A549 (cell line): ENCODE data around the gene WHRN. TPM values are rescaled to one million over a fixed set of nuclear protein-coding genes. Genes with fewer than 3 reads are reported as not detected.

Source experiments
- ATAC-seq, 2 experiments: fragments of 200-7000 bp in 1 of 2; fragments of >200 bp in 1 of 2; cut with Nextera tagmentation in 1 of 2; cut with Tn5 transposase in 1 of 2; 3 replicates each; pipeline versions ENCODE4 v1.8.0 to v1.9.1; 2018 to 2020; ENCODE audit warnings: mild to moderate bottlenecking in 1 of 2, moderate library complexity in 1 of 2
- CTCF ChIA-PET: fragments of 300-600 bp; sonication (Branson Sonifier 250); formaldehyde crosslinking; extraction: SDS; loops from one replicate; lab custom pipeline; 2021; ENCODE audit warnings: antibody characterized with exemption, inconsistent platforms; lab: Yijun Ruan, JAX
- POLR2A ChIA-PET: fragments of 350-600 bp; formaldehyde crosslinking; extraction: SDS; loops from one replicate; lab custom pipeline; 2021; ENCODE audit warnings: antibody characterized with exemption, inconsistent platforms; lab: Yijun Ruan, JAX
- DNase-seq, 2 experiments: peaks; one replicate each; pipeline versions ENCODE4 v3.0.0 to v3.0.0-alpha.2; 2011 to 2016; ENCODE audit warnings: low read depth in 1 of 2, low spot score in 1 of 2
- FAIRE-seq: peaks from 2 replicates; lab custom pipeline; 2011; peaks lifted over from hg19 to GRCh38; lab: Jason Lieb, UNC
- H3K27ac ChIP-seq, 2 experiments: fragments of >200 bp; sonication (Bioruptor Twin); formaldehyde crosslinking; 3 replicates each; pipeline ENCODE4 v1.5.1; 2016 to 2017
- H3K4me1 ChIP-seq: fragments of >200 bp; sonication (Bioruptor Twin); formaldehyde crosslinking; 3 replicates; pipeline ENCODE4 v1.6.1; 2016
- H3K4me2 ChIP-seq: fragments of >200 bp; sonication (Bioruptor Twin); formaldehyde crosslinking; 3 replicates; pipeline ENCODE4 v1.6.1; 2016
- H3K4me3 ChIP-seq: fragments of >200 bp; sonication (Bioruptor Twin); formaldehyde crosslinking; 3 replicates; pipeline ENCODE4 v1.5.1; 2016
- H3K9me3 ChIP-seq: fragments of >200 bp; sonication (Bioruptor Twin); formaldehyde crosslinking; 3 replicates; pipeline ENCODE4 v1.6.1; 2016
- BHLHE40 ChIP-seq: IDR thresholded peaks from 2 replicates; pipeline ENCODE4 v1.6.1; 2012; ENCODE audit warnings: low read depth, low read length, inconsistent platforms
- CBX8 ChIP-seq: fragments of 200-600 bp; sonication (generic); IDR thresholded peaks from 2 replicates; pipeline ENCODE4 v1.6.1; 2016
- CEBPB ChIP-seq, 2 experiments: fragments of >200 bp in 1 of 2; sonication (Bioruptor Twin) in 1 of 2; formaldehyde crosslinking in 1 of 2; IDR thresholded peaks; 2 replicates each; pipeline ENCODE4 v1.6.1; 2012 to 2016
- CHD2 ChIP-seq: fragments of 150-350 bp; IDR thresholded peaks from 2 replicates; pipeline ENCODE4 v1.6.1; 2014; ENCODE audit warnings: low read length; ENCODE audit not compliant: partially characterized antibody
- ESRRA ChIP-seq: fragments of 150-350 bp; IDR thresholded peaks from 2 replicates; pipeline ENCODE4 v1.6.1; 2014; ENCODE audit warnings: mild to moderate bottlenecking, low read length, borderline replicate concordance
- FOSL2 ChIP-seq, 2 experiments: fragments of 450-650 bp in 1 of 2; fragments of >200 bp in 1 of 2; sonication (Bioruptor Twin) in 1 of 2; formaldehyde crosslinking; IDR thresholded peaks; 2 replicates each; pipeline versions ENCODE4 v1.5.0 to v1.6.1; 2016 to 2020; ENCODE audit warnings: mild to moderate bottlenecking in 1 of 2, moderate library complexity in 1 of 2
- HES2 ChIP-seq: fragments of >200 bp; sonication (Bioruptor Twin); formaldehyde crosslinking; IDR thresholded peaks from 2 replicates; pipeline ENCODE4 v1.6.1; 2016
- HMGXB4 ChIP-seq: fragments of 250-450 bp; sonication (Bioruptor Pico); IDR thresholded peaks from 2 replicates; pipeline ENCODE4 v1.5.0; 2021; ENCODE audit warnings: mild to moderate bottlenecking, moderate library complexity, borderline replicate concordance
- HOXA7 ChIP-seq: fragments of 250-450 bp; sonication (Bioruptor Pico); IDR thresholded peaks from 2 replicates; pipeline ENCODE4 v1.5.0; 2020; ENCODE audit warnings: mild to moderate bottlenecking, moderate library complexity
- HOXB13 ChIP-seq: fragments of 250-450 bp; sonication (Bioruptor Pico); IDR thresholded peaks from 2 replicates; pipeline ENCODE4 v1.5.0; 2020; ENCODE audit warnings: low read depth, mild to moderate bottlenecking, moderate library complexity
- JUNB ChIP-seq: fragments of >200 bp; sonication (Bioruptor Twin); formaldehyde crosslinking; IDR thresholded peaks from 2 replicates; pipeline ENCODE4 v1.6.1; 2016
- KDM5A ChIP-seq: fragments of 200-600 bp; sonication (generic); IDR thresholded peaks from 2 replicates; pipeline ENCODE4 v1.6.1; 2016; ENCODE audit warnings: antibody characterized with exemption, mild to moderate bottlenecking
- NFE2L2 ChIP-seq: fragments of 150-350 bp; conservative IDR thresholded peaks from 2 replicates; pipeline ENCODE4 v1.6.1; 2014; ENCODE audit warnings: low read length
- NPAS2 ChIP-seq: fragments of 250-450 bp; sonication (Bioruptor Pico); IDR thresholded peaks from 2 replicates; pipeline ENCODE4 v1.8.0; 2022; ENCODE audit warnings: mild to moderate bottlenecking, moderate library complexity, borderline replicate concordance
- NR3C1 ChIP-seq: fragments of >200 bp; sonication (Bioruptor Twin); formaldehyde crosslinking; IDR thresholded peaks from 3 replicates; pipeline ENCODE4 v1.6.1; 2017
- PHF8 ChIP-seq: fragments of 200-600 bp; sonication (generic); IDR thresholded peaks from 2 replicates; pipeline ENCODE4 v1.6.1; 2016; ENCODE audit warnings: low read depth, mild to moderate bottlenecking, antibody characterized with exemption, moderate library complexity, borderline replicate concordance
- RNF2 ChIP-seq: fragments of 200-600 bp; sonication (generic); IDR thresholded peaks from 2 replicates; pipeline ENCODE4 v1.6.1; 2016; ENCODE audit warnings: low read depth, mild to moderate bottlenecking, antibody characterized with exemption, moderate library complexity, borderline replicate concordance
- ZC3H11A ChIP-seq: fragments of 450-650 bp; IDR thresholded peaks from 2 replicates; pipeline ENCODE4 v1.6.1; 2014; ENCODE audit warnings: antibody characterized with exemption, mild to moderate bottlenecking
- ZSCAN20 ChIP-seq: fragments of 250-450 bp; sonication (Bioruptor Pico); IDR thresholded peaks from 2 replicates; pipeline ENCODE4 v1.8.0; 2022; ENCODE audit warnings: mild to moderate bottlenecking, moderate library complexity
- WGBS: methylation state at CpG from one replicate; pipeline ENCODE4 v1.1.6; 2017; ENCODE audit errors: missing lambda C conversion rate; 5-methylcytosine and 5-hydroxymethylcytosine counted together
- polyA plus RNA-seq, 4 experiments: library from polyadenylated mRNA; depleted of rRNA in 3 of 4; stranded (reverse); fragments of >200 nt; fragmentation: RNase III in 1 of 4; extraction: RNeasy Plus Mini Kit Qiagen cat#74134 plus additional on column Dnase treatment in 1 of 4; gene quantifications; 2 replicates in 3 of 4; 3 replicates in 1 of 4; pipeline ENCODE4 v1.2.3, GENCODE V29; 2011 to 2017
- TF ChIP-seq, protein P1 (sequence below): fragments of >200 bp; sonication (Bioruptor Twin); formaldehyde crosslinking; IDR thresholded peaks from 3 replicates; pipeline ENCODE4 v1.5.1; 2016
- TF ChIP-seq, protein P2 (sequence below): fragments of 450-650 bp; IDR thresholded peaks from 2 replicates; pipeline ENCODE4 v1.6.1; 2014; ENCODE audit warnings: antibody characterized with exemption
- TF ChIP-seq, protein P3 (sequence below): fragments of 200-600 bp; sonication (generic); IDR thresholded peaks from 2 replicates; pipeline ENCODE4 v1.6.1; 2016; ENCODE audit warnings: antibody characterized with exemption, mild to moderate bottlenecking, moderate library complexity
- TF ChIP-seq, protein P4 (sequence below): fragments of 150-350 bp; IDR thresholded peaks from 2 replicates; pipeline ENCODE4 v1.6.1; 2014; ENCODE audit warnings: low read depth, mild to moderate bottlenecking, low read length

Gene WHRN
- polyA plus RNA-seq, 2 of the 4 experiments (the other 2 are of a cell fraction), result 1.2 to 3.2 TPM

DNA sequence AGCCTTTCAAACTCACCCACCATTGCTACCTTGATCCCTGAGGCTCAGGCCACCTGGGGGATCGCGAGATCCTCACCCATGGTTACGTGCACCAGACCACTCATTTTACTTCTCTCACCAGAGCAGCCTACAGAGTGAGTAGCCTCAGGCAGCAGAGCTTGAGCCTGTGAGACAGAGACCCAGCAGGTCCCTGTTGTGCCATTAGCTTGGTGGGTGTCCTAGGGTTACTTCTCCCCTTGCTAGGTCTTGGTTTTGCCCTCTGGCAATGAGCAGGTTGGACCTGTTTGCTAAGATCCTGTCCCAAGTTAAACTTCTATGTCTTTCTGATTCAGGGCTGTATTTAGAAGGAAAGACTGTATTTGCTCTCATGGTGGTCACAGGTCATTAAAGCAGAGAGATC is 21.8 kb downstream of the WHRN start:
- TF ChIP-seq, protein P1, sequence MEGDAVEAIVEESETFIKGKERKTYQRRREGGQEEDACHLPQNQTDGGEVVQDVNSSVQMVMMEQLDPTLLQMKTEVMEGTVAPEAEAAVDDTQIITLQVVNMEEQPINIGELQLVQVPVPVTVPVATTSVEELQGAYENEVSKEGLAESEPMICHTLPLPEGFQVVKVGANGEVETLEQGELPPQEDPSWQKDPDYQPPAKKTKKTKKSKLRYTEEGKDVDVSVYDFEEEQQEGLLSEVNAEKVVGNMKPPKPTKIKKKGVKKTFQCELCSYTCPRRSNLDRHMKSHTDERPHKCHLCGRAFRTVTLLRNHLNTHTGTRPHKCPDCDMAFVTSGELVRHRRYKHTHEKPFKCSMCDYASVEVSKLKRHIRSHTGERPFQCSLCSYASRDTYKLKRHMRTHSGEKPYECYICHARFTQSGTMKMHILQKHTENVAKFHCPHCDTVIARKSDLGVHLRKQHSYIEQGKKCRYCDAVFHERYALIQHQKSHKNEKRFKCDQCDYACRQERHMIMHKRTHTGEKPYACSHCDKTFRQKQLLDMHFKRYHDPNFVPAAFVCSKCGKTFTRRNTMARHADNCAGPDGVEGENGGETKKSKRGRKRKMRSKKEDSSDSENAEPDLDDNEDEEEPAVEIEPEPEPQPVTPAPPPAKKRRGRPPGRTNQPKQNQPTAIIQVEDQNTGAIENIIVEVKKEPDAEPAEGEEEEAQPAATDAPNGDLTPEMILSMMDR, result no peak
- TF ChIP-seq NFE2L2, result no peak
- no peak for TF ChIP-seq NPAS2
- no peak for TF ChIP-seq HMGXB4
- no peak overlapping the region for H3K4me3 ChIP-seq
- WGBS, result 91% methylated on average over 3 of the region's 3 CpGs
- ChIA-PET POLR2A (interaction anchor here (1.2 kb wide), 1 partner anchor 21 kb away, joined by 3 read pairs; no protein-coding TSS in a partner anchor), CTCF (interaction anchor here (6.6 to 7.1 kb wide), 3 partner anchors 21 to 171 kb away, joined by 37 to 104 read pairs (median 81); partner anchors contain the start of gene WHRN)
- H3K27ac ChIP-seq, result no peak overlapping the region
- FAIRE-seq (no peak), DNase-seq (no peak), ATAC-seq (no peak)
- peaks cover 9% of the 10 kb centered on the region; the same call in 1 of the 3 replicates for H3K4me1 ChIP-seq
- no peak overlapping the region for H3K4me2 ChIP-seq
- H3K9me3 ChIP-seq, result no peaks in the 10 kb centered on the region

- H3K4me1 ChIP-seq, result peaks cover 9% of the 10 kb centered on the region; the same call in 1 of the 3 replicates
- FAIRE-seq, result no peak
- TF ChIP-seq ZSCAN20 (CRISPR knock-in tag), result no peak
- TF ChIP-seq CEBPB (IDR thresholded peaks at IDR 0.05), result no peak
- TF ChIP-seq ZC3H11A, result no peak
- no peak for TF ChIP-seq BHLHE40
- TF ChIP-seq KDM5A, result no peak
- no peak for TF ChIP-seq JUNB
- TF ChIP-seq CBX8, result no peak
- no peak for TF ChIP-seq FOSL2 (IDR thresholded peaks at IDR 0.05)
- TF ChIP-seq FOSL2 (CRISPR knock-in tag; IDR thresholded peaks at IDR 0.05), result no peak
- TF ChIP-seq HOXB13 (CRISPR knock-in tag), result no peak
- no peak for TF ChIP-seq NR3C1
- no peak for TF ChIP-seq HES2
- TF ChIP-seq HOXA7, result no peak
- TF ChIP-seq, protein P2, sequence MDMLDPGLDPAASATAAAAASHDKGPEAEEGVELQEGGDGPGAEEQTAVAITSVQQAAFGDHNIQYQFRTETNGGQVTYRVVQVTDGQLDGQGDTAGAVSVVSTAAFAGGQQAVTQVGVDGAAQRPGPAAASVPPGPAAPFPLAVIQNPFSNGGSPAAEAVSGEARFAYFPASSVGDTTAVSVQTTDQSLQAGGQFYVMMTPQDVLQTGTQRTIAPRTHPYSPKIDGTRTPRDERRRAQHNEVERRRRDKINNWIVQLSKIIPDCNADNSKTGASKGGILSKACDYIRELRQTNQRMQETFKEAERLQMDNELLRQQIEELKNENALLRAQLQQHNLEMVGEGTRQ, result no peak
- no peak for TF ChIP-seq RNF2
- TF ChIP-seq, protein P3, sequence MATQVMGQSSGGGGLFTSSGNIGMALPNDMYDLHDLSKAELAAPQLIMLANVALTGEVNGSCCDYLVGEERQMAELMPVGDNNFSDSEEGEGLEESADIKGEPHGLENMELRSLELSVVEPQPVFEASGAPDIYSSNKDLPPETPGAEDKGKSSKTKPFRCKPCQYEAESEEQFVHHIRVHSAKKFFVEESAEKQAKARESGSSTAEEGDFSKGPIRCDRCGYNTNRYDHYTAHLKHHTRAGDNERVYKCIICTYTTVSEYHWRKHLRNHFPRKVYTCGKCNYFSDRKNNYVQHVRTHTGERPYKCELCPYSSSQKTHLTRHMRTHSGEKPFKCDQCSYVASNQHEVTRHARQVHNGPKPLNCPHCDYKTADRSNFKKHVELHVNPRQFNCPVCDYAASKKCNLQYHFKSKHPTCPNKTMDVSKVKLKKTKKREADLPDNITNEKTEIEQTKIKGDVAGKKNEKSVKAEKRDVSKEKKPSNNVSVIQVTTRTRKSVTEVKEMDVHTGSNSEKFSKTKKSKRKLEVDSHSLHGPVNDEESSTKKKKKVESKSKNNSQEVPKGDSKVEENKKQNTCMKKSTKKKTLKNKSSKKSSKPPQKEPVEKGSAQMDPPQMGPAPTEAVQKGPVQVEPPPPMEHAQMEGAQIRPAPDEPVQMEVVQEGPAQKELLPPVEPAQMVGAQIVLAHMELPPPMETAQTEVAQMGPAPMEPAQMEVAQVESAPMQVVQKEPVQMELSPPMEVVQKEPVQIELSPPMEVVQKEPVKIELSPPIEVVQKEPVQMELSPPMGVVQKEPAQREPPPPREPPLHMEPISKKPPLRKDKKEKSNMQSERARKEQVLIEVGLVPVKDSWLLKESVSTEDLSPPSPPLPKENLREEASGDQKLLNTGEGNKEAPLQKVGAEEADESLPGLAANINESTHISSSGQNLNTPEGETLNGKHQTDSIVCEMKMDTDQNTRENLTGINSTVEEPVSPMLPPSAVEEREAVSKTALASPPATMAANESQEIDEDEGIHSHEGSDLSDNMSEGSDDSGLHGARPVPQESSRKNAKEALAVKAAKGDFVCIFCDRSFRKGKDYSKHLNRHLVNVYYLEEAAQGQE, result no peak
- TF ChIP-seq NFE2L2, result no peak
- no peak for TF ChIP-seq ESRRA
- no peak for TF ChIP-seq PHF8
- no peak for TF ChIP-seq CHD2
- TF ChIP-seq, protein P4, sequence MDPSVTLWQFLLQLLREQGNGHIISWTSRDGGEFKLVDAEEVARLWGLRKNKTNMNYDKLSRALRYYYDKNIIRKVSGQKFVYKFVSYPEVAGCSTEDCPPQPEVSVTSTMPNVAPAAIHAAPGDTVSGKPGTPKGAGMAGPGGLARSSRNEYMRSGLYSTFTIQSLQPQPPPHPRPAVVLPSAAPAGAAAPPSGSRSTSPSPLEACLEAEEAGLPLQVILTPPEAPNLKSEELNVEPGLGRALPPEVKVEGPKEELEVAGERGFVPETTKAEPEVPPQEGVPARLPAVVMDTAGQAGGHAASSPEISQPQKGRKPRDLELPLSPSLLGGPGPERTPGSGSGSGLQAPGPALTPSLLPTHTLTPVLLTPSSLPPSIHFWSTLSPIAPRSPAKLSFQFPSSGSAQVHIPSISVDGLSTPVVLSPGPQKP, result no peak
- WGBS, result 56% methylated on average over 10 of the region's 10 CpGs
- no peaks in the 10 kb centered on the region for H3K9me3 ChIP-seq
- no peak overlapping the region for H3K4me3 ChIP-seq
- no peak overlapping the region for H3K4me2 ChIP-seq
- no peak for ATAC-seq
- DNase-seq, result no peak
- no peak overlapping the region for H3K27ac ChIP-seq
- POLR2A ChIA-PET, result interaction anchor here (1.2 kb wide), 1 partner anchor 22 kb away, joined by 3 read pairs; no protein-coding TSS in a partner anchor
- CTCF ChIA-PET, result interaction anchor here (0.7 to 7.1 kb wide), 3 partner anchors 22 to 172 kb away, joined by 3 to 104 read pairs (median 81); partner anchors contain the start of gene WHRN
Measured at GRCh38 chr9:114482593-114482992, 22.7 kb downstream of the WHRN start.
